Fibroblast of gingiva (primary cell): ENCODE measurements around the gene ZNF496.
A peak's percentile ranks its signal among the peaks of the same experiment; 100 is the strongest.
"Not testable (repeated sequence)": the region's sequence is repeated elsewhere in the genome, so short reads cannot be mapped to it uniquely, and the experiment has no call there.

Source experiments
- DNase-seq: peaks from one replicate; pipeline ENCODE4 v3.0.0-alpha.2; 2011; ENCODE audit warnings: low read depth

ZNF496 gene

DNA sequence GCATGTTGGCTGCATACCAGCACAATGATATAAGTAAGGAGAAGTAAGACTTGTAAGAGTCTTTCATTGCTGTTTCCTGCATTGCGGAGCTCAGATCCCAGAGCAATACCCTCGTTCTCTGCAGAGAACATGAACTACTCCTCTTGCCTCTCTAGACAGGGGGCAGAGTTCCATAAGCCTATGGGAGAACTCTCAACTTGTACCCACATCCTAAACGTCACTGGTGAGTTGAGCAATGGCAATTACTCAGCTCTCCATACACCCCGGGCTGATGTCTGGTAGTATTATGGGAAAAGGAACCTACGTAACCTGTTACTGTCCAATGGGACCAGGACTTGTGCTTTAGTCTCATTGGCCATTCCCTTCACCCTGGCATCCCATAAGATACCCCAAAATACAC, 27.3 kb upstream of the ZNF496 start:
- peak; percentile 14 for DNase-seq

- peak; percentile 73 for DNase-seq
These were observed 26.1 kb upstream of the ZNF496 start for GRCh38 chr1:247357781-247358211.

DNA sequence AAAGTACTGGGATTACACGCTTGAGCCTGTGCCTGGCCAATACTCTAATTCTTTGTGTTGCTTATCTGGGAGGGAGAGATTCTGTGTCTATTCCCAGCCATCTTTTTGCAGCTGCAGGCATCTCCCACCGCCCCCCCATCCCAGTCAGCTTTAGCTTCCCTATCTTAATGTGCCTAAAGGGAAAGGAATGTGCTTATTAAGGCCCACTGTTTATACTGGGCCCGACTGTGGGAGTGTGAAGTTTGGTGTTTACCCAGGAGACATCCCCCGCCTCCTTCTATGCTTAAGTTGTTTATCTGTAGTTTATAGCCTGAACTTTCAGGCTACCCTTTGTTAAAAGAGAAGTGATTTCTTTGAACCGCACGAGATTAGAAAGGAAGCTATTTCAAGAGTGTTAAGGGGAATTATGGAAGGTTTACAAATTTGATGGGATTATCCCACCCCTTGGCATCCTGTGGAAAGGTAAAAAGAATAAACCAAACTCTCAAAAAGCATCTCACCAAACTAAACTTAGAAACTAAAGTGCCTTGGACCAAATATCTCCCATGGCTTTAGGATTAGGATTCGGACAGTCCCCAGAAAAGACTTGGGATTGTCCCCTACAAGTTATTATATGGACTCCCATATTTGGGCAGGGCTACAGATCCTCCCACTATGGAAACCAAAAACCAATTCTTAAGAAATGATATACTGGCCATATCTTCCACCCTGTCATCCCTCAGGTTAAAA, 25.5 kb upstream of the ZNF496 start:
- no peak for DNase-seq

GRCh38 chr1:247355160-247355559, 23.5 kb upstream of the ZNF496 start:
- DNase-seq: not testable (repeated sequence)

DNA sequence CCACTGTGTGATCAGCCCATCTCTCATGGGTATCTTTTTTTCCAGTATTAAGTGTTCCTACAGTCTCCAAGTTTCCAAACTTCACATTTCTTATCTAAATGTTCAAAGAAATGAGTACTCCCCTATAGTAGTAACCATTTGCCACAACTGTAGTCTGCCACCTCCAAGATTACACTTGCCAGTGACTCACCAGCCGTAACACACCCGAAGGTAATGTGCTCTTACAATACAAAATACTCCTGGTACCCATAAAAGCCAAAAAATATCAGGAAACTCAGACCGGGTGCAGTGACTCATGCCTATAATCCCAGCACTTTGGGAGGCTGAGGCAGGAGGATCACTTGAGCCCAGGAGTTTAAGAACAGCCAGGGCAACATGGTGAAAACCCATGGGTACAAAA, 20.5 kb upstream of the ZNF496 start:
- no peak for DNase-seq

DNA sequence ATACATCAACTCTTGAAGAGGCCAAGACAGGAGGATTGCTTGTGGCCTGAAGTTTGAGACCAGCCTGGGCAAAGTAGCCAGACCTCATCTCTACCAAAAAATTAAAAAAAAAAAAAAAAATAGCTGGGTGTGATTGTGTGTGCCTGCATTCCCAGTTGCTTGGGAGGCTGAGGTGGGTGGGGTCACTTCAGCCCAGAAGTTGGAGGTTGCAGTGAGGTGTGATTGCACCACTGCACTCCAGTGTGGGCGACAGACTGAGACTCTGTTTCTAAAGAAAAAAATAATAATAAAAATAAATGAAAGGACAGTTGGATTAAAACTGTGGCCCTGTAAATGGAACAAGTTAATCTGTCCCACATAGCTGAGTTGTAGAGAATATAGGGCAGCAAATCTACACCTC, 18.9 kb upstream of the ZNF496 start:
- no peak for DNase-seq

- DNase-seq: no peak
These were observed 16.0 kb upstream of the ZNF496 start for GRCh38 chr1:247347477-247348222.

DNA sequence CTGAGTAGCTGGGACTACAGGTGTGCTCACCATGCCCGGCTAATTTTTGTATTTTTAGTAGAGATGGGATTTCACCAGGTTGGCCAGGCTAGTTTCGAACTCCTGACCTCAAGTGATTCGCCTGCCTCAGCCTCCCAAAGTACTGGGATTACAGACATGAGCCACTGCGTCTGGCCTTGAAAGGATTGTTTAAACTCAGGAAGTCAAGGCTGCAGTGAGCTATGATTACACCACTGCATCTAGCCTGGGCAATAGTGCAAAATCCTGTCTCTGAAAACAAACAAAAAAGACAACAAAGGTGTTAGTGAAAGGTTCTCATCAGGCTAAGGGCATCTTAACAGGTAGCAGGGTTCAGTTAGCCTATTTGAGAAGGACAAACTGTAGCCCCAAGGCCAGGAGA, 14.2 kb upstream of the ZNF496 start:
- no peak for DNase-seq

DNA sequence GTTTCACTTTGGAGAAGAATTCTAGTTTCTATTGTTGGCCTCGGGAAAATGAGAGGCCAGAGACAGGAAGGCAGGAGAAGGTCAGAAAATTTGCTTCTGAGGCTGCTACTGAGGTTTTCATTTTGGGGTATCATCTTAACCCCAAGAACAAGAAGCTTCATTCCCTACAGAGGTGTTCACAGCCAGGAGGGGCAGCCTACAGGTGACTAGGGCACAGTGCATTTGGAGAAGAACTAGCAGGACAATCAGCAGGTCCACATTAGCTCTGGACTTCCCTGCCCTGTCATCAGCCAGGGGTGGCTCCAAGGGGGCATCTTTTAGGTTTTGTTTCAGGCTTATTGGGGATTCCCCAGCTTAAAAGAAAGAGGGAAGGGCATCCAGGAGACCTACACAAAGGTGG, 12.1 kb upstream of the ZNF496 start:
- no peak for DNase-seq

DNA sequence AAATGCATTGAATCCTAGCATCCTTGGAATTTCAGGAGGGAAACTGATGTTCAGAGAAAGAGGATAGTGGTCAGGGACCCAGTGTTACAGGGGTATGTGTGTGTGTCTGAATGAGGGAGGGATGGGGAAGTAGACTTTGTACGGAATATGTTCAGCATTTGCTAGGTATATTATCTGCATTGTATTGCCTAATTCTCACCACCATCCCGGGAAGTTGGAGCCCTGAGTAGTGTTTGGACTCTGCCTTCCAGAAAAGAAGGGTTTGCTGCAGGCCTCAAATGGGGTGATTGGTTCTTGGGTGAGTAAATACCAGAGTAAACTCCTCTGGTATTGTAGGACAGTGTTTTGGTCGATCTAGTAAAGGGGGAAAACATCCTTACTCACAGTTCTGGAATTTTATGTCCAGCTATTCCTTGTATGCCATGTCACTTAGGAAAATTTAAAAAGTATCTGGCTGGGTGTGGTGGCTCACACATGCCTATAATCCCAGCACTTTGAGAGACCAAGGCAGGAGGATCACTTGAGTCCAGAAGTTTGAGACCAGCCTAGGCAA, 7.1 kb upstream of the ZNF496 start:
- no peak for DNase-seq

DNA sequence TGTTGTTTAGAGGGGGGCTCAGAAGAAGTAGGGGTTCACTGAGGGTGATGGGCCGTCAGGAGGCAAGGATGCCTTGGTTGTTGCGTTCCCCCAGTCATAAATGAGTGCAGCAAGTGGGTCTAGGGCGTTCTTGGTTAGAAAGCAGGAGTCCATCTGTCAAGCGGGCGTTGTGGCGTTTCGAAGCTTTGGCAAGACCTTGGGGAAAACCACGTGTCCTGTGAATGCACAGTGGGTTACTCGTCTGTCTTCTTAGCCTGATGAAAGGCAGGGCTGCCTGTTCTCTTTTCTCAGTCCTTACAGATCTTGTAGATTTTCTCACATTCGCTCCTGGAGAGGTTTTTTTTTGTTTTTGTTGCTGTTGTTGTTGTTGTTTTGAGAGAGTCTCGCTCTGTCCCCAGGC, 6.3 kb upstream of the ZNF496 start:
- no peak for DNase-seq

DNA sequence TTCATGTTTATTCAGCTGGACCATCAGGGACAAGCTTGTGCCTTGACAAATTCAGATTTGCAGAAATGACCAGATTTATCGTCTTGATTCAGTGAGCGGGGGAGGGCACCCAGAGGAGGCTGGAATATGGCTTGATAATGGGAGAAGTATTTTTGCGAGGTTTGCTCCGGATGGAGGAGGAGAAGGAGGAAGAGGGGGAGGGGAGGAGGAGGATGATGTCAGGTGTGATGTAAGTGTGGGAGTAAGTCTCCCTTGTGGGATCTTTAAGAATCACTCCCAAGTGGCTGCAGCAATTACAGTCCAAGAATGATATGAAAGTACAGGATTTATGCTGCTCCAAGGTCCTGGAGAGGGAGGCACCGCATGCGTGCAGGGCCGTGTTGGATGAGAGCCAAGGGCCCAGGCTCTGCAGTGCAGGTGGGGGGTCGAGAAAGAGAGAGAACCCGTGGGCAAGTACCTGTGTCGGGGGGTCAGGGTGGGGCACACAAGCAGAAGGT, 5.6 kb upstream of the ZNF496 start:
- no peak for DNase-seq

- DNase-seq: no peak
These were observed 4.7 kb upstream of the ZNF496 start for GRCh38 chr1:247336390-247336789.

- DNase-seq: no peak
These were observed 4.2 kb upstream of the ZNF496 start for GRCh38 chr1:247335882-247336281.

DNA sequence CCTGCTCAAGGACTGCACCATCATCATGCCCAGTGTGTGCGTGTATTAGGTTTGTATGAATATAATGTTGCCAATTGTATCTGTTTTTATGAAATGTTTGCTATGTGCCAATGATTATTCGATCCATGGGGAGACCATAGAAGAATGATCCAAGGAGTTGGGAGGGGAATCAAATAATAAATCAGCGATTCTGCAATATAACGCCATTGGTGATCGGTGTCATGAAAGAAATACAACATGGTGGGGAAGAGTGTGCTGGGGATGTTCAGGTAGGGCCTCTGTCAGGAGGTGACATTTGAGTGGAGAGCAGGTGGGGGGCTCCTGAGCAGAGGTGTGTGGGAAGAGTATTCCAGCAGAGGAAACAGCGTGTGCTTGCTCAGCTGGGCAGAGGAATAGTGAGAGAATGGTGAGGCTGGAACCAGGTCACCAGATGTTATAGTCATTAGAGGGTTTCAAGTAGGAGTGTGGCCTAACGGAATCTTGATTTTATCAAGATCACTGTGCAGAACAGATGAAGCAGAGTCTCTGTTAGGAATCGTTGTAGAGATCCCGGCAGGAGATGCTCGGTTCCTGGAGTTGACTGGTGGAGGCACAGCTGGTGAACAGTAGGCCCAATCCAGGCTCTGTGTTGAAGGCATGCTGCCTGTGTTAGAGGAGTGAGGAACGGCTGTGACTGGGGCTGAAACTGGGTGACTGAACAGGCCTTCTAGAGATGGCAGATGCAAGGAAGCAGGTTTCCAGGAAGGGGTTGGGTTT, 2.9 kb upstream of the ZNF496 start:
- no peak for DNase-seq

DNA sequence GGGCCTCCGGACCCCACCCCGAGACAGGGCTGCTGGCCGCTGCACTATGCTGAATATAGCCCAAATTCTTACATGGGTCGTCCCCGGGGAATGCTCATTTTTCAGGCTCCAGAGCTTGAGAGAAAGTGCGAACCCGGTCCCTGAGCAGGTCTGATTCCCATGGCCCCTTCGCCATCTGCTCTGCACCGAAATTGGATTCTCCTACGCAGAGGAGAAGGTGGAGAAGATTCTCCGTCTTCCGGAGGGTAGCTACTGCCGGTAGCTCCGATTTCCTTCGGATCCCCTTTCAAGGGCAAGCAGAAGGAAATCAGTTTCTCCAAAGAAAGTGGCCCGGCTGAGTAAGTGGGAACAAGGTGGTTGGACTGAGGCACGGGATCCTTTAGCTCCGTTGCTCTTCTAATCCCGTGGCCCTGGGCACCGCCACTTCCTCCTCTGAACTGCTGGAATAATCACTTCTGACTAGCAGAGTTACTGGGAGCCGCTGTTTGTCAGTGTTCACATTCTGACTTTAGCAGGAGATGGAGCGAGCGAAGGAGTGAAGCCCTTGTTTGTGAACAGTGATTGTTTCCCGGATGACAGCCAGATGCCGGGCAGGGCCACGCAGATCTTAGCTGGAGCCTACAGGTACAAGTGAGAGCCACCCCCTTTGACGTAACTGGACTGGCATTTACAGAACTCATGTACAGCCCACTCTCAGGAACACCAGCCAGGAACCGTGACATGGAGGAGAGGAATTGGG, 1.1 kb upstream of the ZNF496 start:
- peak; percentile 14 for DNase-seq

- peak; percentile 41 for DNase-seq
These were observed 552 bp upstream of the ZNF496 start for GRCh38 chr1:247332215-247332622.

- DNase-seq: peak; percentile 72
These were observed 519 bp downstream of the ZNF496 start for GRCh38 chr1:247331172-247331524.

- DNase-seq: no peak
These were observed 1.0 kb downstream of the ZNF496 start for GRCh38 chr1:247330548-247331171.

DNA sequence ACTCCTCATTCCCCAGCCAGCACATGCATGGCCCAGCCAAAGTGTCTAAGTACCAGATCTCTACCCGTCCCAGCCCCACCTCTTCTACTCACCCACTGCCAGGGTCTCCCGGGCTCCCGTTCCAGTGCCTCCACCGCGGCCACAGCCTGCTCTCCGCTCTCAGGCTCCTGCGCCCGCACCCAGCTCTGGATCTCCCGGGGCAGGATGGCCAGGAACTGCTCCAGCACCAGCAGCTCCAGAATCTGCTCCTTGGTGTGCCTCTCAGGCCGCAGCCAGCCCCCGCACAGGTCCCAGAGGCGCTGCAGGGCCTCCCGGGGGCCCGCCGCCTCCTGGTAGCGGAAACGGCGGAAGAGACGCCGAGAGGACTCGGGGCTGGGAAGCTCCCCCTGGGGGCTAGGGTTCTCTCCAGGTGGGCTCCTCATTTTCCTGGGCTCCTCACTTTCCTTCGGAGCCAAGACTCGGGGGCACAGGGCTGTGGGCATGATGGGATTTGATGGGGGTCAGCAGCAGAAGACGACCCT, 2.5 kb downstream of the ZNF496 start:
- DNase-seq: no peak

GRCh38 chr1:247328311-247328710, 3.4 kb downstream of the ZNF496 start:
- DNase-seq: no peak
